GM12891 (cell line): ENCODE results near the gene LY6G5C.

Experiments used
- POLR2A ChIP-seq: IDR thresholded peaks from 2 replicates; pipeline ENCODE4 v1.6.1; 2011; ENCODE audit warnings: low read depth, low read length, control low read depth
- POLR2AphosphoS5 ChIP-seq: IDR thresholded peaks from 2 replicates; pipeline ENCODE4 v1.6.1; 2011; ENCODE audit warnings: low read depth, low read length, control low read depth
- TAF1 ChIP-seq: IDR thresholded peaks from 2 replicates; pipeline ENCODE4 v1.6.1; 2011; ENCODE audit warnings: low read depth, low read length, control low read depth

- TF ChIP-seq TAF1 (no peak), POLR2A (no peak), POLR2AphosphoS5 (no peak)
Observed at GRCh38 chr6:31710523-31711219, 29.8 kb upstream of the LY6G5C start.
